Stimulated activated CD4-positive, alpha-beta T cell treated with anti-CD3 and anti-CD28 coated beads, Interleukin-2, amount 100 ng/mL, for 48 hours (primary cell): ENCODE measurements around the gene RASGRP4.
A peak's percentile ranks its signal among the peaks of the same experiment; 100 is the strongest.
"Not testable (repeated sequence)": the region's sequence is repeated elsewhere in the genome, so short reads cannot be mapped to it uniquely, and the experiment has no call there.

Source experiments
- DNase-seq, 2 donors: peaks; one replicate each; pipeline ENCODE4 v3.0.0-alpha.2; 2020

RASGRP4 gene

DNA sequence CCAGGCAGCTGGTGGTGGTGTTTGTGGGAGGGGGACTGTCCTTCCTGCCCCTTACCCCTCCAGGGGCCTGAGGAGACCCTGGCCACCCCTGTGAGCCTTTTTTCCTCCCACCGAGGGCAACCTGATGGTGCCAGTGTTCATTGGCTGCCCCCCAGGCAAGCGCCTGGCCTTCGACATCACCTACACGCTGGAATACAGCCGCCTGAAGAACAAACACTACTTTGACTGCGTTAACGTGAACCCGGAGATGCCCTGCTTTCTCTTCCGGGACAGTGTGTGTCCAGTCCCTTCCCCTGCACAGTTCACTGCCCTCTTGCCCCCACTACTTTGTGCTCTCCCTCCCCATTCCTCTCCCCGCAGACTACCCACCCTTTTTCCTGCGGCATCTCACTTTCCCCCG lies 59.0 kb downstream of the RASGRP4 start:
- DNase-seq = no peak

DNA sequence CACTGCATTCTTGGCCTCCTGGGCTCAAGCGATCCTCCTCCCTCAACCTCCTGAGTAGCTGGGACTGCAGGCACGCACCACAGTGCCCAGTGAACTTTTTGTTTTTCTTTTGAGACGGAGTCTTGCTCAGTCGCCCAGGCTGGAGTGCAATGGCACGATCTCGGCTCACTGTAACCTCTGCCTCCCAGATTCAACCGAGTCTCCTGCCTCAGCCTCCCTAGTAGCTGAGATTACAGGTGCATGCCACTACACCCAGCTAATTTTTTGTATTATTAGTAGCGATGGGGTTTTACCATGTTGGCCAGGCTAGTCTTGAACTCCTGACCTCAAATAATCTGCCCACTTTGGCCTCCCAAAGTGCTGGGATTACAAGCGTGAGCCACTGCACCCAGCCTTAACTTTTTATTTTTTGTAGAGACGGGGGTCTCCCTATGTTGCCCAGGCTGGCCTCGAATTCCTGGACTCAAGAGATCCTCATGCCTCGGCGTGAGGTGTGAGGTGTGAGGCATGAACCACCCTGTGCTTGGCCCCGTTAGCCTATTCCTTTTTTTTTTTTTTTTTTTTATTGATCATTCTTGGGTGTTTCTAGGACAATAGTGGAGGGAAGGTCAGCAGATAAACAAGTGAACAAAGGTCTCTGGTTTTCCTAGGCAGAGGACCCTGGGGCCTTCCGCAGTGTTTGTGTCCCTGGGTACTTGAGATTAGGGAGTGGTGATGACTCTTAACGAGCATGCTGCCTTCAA lies 62.9 kb downstream of the RASGRP4 start:
- not testable (repeated sequence) for DNase-seq

DNA sequence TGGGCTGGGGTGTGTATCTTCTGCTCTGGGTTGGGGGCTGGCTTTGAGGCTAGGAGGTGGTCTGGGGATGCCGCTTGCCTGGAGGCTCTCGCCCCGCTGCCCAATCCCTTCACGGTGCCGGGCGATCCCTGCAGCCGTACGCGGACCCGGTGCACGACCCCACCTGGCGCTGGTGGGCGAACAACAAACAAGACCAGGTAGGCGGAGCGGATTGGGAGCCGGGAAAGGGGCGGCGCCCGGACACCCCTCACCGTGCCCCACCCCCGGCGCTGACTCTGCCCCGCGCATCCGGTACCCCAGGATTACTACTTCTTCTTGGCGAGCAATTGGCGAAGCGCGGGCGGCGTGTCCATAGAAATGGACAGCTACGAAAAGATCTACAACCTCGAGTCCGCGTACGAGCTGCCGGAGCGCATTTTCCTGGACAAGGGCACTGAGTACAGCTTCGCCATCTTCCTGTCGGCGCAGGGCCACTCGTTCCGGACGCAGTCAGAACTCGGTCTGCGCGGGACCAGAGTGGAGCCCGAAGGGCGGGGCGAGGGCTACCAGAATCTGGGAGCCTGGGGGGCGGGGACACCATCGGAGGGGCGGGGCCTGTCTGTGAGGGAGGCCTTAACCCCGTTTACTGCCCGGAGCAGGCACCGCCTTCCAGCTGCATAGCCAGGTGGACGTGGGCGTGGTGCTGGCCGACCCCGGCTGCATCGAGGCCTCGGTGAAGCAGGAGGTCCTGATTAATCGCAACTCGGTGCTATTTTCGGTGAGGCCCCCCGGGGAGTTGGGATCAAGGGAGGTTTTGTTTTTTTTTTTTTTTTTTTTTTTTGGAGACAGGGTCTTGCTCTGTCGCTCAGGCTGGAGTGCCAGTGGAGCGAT lies 63.7 kb downstream of the RASGRP4 start:
- peak; percentile 85 to 87 for DNase-seq

DNA sequence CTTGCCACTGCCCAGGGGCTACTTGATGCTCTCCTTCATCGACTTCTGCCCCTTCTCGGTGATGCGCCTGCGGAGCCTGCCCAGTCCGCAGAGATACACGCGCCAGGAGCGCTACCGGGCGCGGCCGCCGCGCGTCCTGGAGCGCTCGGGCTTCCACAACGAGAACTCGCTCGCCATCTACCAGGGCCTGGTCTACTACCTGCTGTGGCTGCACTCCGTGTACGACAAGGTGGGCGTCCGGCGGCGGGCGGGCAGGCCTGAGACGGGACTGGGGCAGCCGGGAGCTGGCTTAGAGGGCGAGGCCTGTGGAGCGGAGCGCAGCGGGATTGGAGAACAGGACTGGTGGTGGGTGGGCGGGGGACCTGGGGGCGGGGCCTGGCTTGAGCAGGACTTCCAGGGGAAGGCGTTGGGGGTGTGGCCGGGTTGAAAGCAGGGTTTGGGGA lies 64.4 kb downstream of the RASGRP4 start:
- DNase-seq = peak; percentile 65 to 69

DNA sequence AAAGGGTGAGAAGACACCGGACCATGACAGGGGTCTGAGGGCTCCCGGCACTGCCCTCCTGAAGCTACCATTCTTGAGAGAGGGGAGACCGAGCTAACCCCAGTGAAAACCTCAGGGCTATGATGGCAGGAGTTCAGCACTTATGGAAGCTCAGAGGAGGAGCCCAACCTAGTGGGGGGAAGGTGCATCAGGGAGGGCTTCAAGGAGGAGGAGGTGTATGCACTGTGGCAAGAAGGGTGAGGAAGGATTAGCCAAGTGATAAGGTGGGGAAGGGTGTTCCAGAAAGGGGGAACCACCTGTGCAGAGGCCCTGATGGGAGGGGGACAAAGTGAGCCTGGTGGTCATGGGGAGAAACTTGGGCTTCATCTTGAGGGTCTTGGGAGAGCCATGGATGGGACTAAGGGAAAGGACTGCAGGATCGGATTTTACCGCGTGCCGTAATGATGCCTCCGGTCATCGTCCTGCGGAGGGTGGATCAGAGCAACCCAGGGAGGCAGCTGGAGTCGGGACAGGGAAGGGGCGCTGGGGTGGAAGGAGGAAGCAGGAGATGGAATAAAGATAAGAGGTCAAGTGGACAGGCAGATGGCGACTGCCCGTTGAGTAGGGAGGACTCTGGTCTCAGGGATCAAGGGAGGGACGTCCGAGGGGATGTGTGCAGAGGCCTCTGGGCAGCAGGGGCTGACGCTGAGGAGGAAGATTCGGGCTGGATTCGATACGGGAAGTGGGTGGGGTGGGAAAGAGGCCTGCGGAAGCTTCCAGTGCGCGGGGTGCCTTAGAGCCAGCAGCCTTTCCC lies 65.0 kb downstream of the RASGRP4 start:
- no peak for DNase-seq

DNA sequence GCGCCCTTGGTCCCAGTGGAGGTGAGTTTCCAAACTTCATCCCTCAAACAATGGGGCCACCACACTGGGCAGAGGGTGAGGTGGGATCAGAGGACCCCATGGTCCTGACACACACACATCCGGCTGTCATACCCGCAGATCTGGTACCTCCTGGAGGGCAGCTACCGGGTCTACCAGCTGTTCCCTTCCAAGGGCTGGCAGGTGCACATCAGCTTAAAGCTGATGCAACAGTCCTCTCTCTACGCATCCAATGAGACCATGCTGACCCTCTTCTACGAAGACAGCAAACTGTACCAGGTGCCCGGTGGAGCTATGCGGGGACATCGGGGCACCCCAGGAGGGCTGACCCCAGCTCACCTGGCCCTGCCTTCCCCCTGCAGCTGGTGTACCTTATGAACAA lies 65.7 kb downstream of the RASGRP4 start:
- DNase-seq = no peak

DNA sequence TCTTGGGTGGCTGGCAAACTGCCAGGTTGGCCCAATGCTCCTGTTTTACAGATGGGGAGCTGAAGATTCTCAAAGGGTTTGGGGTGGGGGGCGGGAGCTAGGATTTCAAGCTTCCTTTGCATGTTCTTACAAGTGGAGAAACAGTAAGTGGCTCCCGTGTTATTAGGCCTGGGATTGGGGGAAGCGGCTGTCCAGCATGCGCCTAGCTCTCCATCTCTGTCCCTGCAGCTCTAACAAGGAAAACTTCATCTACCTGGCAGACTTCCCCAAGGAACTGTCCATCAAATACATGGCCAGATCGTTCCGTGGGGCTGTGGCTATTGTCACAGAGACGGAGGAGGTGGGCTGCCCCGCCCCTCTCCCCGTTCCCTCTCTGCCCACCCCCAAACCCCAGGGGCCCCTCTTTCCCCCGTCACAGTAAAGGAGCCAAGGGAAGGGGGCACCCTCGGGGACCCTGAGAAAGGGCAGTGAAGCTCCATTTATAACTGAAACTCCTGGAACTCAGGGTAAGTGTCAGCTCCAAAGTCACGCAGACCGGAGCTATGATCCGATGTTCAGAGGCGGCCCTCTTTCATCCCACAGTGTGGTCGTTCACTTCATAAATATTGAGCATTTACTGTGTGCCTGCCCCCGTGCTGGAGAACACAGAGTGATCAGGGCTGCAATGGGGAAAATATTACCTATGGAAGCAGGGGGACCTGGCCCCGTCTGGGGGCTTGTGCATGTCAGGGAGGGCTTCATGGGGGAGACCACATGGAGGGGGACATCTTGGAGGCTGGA lies 66.6 kb downstream of the RASGRP4 start:
- DNase-seq = no peak
